Smooth muscle cell (in vitro differentiated cells): ENCODE measurements around the gene LIMS2. TPM values are rescaled to one million over a fixed set of nuclear protein-coding genes. Genes with fewer than 3 reads are reported as not detected.

Experiments used
- DNase-seq: peaks from one replicate; lab custom pipeline; 2025; ENCODE audit not compliant: unreplicated experiment; lab: John Stamatoyannopoulos, UW
- H2AFZ ChIP-seq: fragments of 200-600 bp; sonication (generic); 2 replicates; pipeline ENCODE4 v1.6.0; 2016; ENCODE audit warnings: antibody characterized with exemption, low read depth, mild to moderate bottlenecking
- H3F3A ChIP-seq: fragments of 200-600 bp; sonication (generic); 2 replicates; pipeline ENCODE4 v1.6.0; 2017; ENCODE audit warnings: antibody characterized with exemption, low read depth
- H3K27ac ChIP-seq: fragments of 200-600 bp; sonication (generic); 2 replicates; pipeline ENCODE4 v1.5.1; 2016; ENCODE audit warnings: low read depth, mild to moderate bottlenecking
- H3K27me3 ChIP-seq: fragments of 200-600 bp; sonication (generic); 2 replicates; pipeline ENCODE4 v1.6.1; 2016; ENCODE audit warnings: low read depth, mild to moderate bottlenecking
- H3K36me3 ChIP-seq: fragments of 200-600 bp; sonication (generic); 2 replicates; pipeline ENCODE4 v1.5.1; 2016; ENCODE audit warnings: low read depth
- H3K4me1 ChIP-seq: fragments of 200-600 bp; sonication (generic); 2 replicates; pipeline ENCODE4 v1.5.1; 2016; ENCODE audit warnings: low read depth
- H3K4me2 ChIP-seq: fragments of 200-600 bp; sonication (generic); 2 replicates; pipeline ENCODE4 v1.6.0; 2016; ENCODE audit warnings: mild to moderate bottlenecking
- H3K4me3 ChIP-seq: fragments of 200-600 bp; sonication (generic); 2 replicates; pipeline ENCODE4 v1.5.1; 2016; ENCODE audit warnings: mild to moderate bottlenecking
- H3K79me2 ChIP-seq: fragments of 200-600 bp; sonication (generic); 2 replicates; pipeline ENCODE4 v1.6.0; 2016; ENCODE audit warnings: low read depth, mild to moderate bottlenecking
- H3K9ac ChIP-seq: fragments of 200-600 bp; sonication (generic); 2 replicates; pipeline ENCODE4 v1.6.0; 2016; ENCODE audit warnings: low read depth
- H3K9me3 ChIP-seq: fragments of 200-600 bp; sonication (generic); replicated peaks from 2 replicates; pipeline ENCODE4 v1.5.1; 2016; ENCODE audit warnings: low read depth
- H4K20me1 ChIP-seq: fragments of 200-600 bp; sonication (generic); 2 replicates; pipeline ENCODE4 v1.6.0; 2016; ENCODE audit warnings: low read depth
- WGBS: methylation state at CpG from one replicate; pipeline ENCODE4 v1.1.7; 2016; ENCODE audit warnings: low lambda C conversion rate; 5-methylcytosine and 5-hydroxymethylcytosine counted together
- polyA plus RNA-seq: library from polyadenylated mRNA; unstranded; fragments of >200 nt; fragmentation: Nextera tagmentation; extraction: Ambion mirVana; gene quantifications from 2 replicates; pipeline ENCODE4 v1.2.1, GENCODE V29; 2016
- total RNA-seq: library from RNA; depleted of rRNA; stranded (reverse); fragments of >200 nt; gene quantifications from 2 replicates; pipeline ENCODE4 v1.2.3, GENCODE V29; 2014
- TF ChIP-seq, protein P1 (sequence below): fragments of 200-600 bp; sonication (generic); IDR thresholded peaks from 2 replicates; pipeline ENCODE4 v1.5.1; 2017; ENCODE audit warnings: borderline replicate concordance, mild to moderate bottlenecking, antibody characterized with exemption; ENCODE audit not compliant: insufficient read depth, poor library complexity, severe bottlenecking

LIMS2 gene
- total and polyA plus RNA-seq, 2 experiments from 2014 or later, result 8.4 to 22.3 TPM

DNA sequence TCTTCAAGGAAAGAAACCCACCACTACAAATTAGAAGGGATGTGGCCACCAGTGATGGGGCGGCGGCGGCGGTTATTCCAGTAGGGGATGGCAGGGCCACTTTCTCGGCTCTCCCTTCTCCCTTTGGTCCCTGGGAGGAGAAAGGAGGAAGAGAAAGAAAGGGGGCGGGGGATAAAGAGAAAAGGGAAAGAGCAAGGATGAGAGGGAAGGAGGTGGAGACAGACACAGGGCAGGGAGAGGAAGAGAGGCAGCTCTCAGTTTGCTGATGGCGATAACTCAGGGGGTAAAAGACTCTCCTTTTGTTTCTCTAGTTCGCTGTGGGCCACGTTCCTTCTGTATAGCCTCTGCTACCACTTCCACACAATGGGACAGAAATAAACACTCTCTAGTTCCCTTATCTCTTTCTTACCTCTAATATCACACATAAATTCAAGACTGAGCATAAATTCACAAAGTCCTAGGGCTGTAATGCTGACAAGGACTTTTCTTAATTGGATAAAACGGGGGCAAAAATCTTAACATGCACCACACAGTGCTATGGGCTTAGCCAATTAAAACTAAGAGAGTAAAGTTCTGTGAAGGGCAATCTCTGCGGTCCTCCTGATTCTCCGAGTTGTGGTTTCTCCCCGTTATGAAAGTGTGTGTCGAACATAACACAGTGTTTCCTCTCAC lies 40.6 kb upstream of the LIMS2 start:
- H3K36me3 ChIP-seq, result no peaks in the 10 kb centered on the region
- H3K79me2 ChIP-seq, result no peaks in the 10 kb centered on the region
- H3K4me3 ChIP-seq, result no peak overlapping the region
- WGBS, result 94% methylated on average over 14 of the region's 14 CpGs
- H4K20me1 ChIP-seq, result peaks cover 21% of the 10 kb centered on the region
- TF ChIP-seq, protein P1, sequence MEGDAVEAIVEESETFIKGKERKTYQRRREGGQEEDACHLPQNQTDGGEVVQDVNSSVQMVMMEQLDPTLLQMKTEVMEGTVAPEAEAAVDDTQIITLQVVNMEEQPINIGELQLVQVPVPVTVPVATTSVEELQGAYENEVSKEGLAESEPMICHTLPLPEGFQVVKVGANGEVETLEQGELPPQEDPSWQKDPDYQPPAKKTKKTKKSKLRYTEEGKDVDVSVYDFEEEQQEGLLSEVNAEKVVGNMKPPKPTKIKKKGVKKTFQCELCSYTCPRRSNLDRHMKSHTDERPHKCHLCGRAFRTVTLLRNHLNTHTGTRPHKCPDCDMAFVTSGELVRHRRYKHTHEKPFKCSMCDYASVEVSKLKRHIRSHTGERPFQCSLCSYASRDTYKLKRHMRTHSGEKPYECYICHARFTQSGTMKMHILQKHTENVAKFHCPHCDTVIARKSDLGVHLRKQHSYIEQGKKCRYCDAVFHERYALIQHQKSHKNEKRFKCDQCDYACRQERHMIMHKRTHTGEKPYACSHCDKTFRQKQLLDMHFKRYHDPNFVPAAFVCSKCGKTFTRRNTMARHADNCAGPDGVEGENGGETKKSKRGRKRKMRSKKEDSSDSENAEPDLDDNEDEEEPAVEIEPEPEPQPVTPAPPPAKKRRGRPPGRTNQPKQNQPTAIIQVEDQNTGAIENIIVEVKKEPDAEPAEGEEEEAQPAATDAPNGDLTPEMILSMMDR, result no peak
- no peaks in the 10 kb centered on the region for H3K27me3 ChIP-seq
- no peak overlapping the region for H2AFZ ChIP-seq
- DNase-seq, result no peak
- H3K9me3 ChIP-seq, result no peaks in the 10 kb centered on the region
- no peaks in the 10 kb centered on the region for H3F3A ChIP-seq
- H3K4me2 ChIP-seq, result no peak overlapping the region
- no peak overlapping the region for H3K27ac ChIP-seq
- H3K9ac ChIP-seq, result no peak overlapping the region
- H3K4me1 ChIP-seq, result no peaks in the 10 kb centered on the region

DNA sequence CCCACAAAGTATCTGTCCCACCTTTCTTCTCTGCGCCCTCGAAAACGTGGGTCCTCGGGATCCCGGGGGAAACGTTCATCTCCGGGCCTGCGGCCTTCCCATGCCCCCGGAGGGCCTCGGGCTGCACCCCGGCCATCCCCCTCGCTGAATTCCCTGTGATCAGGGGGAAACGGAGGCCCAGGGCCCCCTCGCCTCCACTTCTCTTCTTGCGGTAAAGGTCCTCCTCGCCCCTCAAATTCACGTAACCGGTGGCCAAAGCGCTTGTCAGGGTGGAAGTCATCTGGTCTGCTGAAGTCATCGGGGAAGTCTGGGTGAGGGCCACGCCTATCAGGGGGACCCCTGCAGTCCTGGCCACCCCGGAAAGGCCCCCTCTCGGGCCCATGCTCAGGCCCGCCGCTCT lies 38.2 kb upstream of the LIMS2 start:
- no peaks in the 10 kb centered on the region for H3K36me3 ChIP-seq
- no peak for DNase-seq
- no peak overlapping the region for H3K9ac ChIP-seq
- no peaks in the 10 kb centered on the region for H3K9me3 ChIP-seq
- TF ChIP-seq, protein P1, result no peak
- no peak overlapping the region for H3K4me2 ChIP-seq
- no peaks in the 10 kb centered on the region for H3K27me3 ChIP-seq
- no peak overlapping the region for H2AFZ ChIP-seq
- no peaks in the 10 kb centered on the region for H3F3A ChIP-seq
- peaks cover 7% of the 10 kb centered on the region for H4K20me1 ChIP-seq
- H3K27ac ChIP-seq, result no peak overlapping the region
- 96% methylated on average over 19 of the region's 25 CpGs for WGBS
- H3K4me3 ChIP-seq, result no peak overlapping the region
- H3K4me1 ChIP-seq, result no peaks in the 10 kb centered on the region
- no peaks in the 10 kb centered on the region for H3K79me2 ChIP-seq

DNA sequence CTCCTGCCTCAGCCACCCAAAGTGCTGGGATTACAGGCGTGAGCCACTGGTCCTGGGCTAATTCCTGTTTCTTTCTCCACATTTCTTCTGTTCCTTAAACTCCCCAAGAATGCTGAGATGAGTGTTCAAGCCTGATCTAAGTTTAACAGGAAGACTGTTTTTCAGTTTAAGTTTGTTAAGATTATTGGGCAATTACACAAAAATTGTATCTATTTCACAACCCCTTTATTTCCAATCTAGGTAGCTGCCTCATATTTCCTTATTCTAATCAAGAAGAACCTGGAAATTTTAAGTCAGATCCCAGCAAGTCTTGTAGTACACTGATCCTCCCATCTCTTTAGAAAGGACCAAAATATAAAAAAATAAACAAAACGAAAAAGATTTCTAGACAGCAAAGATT lies 37.7 kb upstream of the LIMS2 start:
- Histone ChIP-seq H3K79me2 (no peaks in the 10 kb centered on the region), H4K20me1 (peaks cover 7% of the 10 kb centered on the region), H3K27ac (no peak overlapping the region), H3K4me1 (no peaks in the 10 kb centered on the region), H3K9ac (no peak overlapping the region), H3K4me3 (no peak overlapping the region), H3F3A (no peaks in the 10 kb centered on the region), H3K27me3 (no peaks in the 10 kb centered on the region), H2AFZ (no peak overlapping the region), H3K36me3 (peaks cover 4% of the 10 kb centered on the region), H3K4me2 (no peak overlapping the region), H3K9me3 (no peaks in the 10 kb centered on the region)
- TF ChIP-seq, protein P1, result no peak
- DNase-seq, result no peak
- WGBS, result 93% methylated on average over 2 of the region's 2 CpGs

DNA sequence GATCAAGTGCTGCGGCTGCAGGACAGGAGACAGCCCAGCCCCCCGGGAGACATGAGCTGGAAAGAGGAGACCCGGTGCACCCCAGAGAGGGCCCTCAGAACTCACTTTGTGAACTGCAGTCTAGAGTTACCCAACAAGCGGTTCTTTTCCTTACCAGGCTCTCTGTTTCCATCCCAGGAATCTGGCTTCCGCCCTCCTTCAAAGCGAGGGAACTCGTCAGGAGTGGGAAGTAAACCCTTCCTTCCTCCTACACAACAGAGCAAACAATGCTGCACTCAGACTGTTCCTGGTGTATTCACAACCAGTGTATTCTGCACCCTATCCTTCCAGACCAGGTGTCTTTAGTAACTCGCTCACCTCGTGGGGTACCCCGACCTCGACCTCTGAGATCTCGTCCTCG lies 34.0 kb upstream of the LIMS2 start:
- no peak for DNase-seq
- WGBS, result 93% methylated on average over 13 of the region's 13 CpGs
- TF ChIP-seq, protein P1, result no peak
- H3K9me3 ChIP-seq, result no peaks in the 10 kb centered on the region
- H3K4me3 ChIP-seq, result no peak overlapping the region
- H3K9ac ChIP-seq, result no peak overlapping the region
- peaks cover under 1% of the 10 kb centered on the region for H4K20me1 ChIP-seq
- no peaks in the 10 kb centered on the region for H3K79me2 ChIP-seq
- H3K27ac ChIP-seq, result no peak overlapping the region
- no peaks in the 10 kb centered on the region for H3K4me1 ChIP-seq
- peaks cover 4% of the 10 kb centered on the region for H3K36me3 ChIP-seq
- no peak overlapping the region for H3K4me2 ChIP-seq
- H2AFZ ChIP-seq, result no peak overlapping the region
- H3F3A ChIP-seq, result peaks cover 11% of the 10 kb centered on the region
- H3K27me3 ChIP-seq, result no peaks in the 10 kb centered on the region
